HG02852 (cell line): ENCODE data around the gene AGBL3.

Experiments used
- ATAC-seq: cut with Tn5 transposase; IDR thresholded peaks from one replicate; pipeline ENCODE4 v1.9.1; 2021; ENCODE audit warnings: mild to moderate bottlenecking, moderate library complexity; ENCODE audit not compliant: unreplicated experiment

Gene AGBL3

GRCh38 chr7:134986363-134987251 is at the start of gene AGBL3:
TSS of gene AGBL3 (plus strand) at chr7:134986508. CDS start at chr7:134987934, 1,426 bp downstream.
- ATAC-seq = peak; percentile 92

DNA sequence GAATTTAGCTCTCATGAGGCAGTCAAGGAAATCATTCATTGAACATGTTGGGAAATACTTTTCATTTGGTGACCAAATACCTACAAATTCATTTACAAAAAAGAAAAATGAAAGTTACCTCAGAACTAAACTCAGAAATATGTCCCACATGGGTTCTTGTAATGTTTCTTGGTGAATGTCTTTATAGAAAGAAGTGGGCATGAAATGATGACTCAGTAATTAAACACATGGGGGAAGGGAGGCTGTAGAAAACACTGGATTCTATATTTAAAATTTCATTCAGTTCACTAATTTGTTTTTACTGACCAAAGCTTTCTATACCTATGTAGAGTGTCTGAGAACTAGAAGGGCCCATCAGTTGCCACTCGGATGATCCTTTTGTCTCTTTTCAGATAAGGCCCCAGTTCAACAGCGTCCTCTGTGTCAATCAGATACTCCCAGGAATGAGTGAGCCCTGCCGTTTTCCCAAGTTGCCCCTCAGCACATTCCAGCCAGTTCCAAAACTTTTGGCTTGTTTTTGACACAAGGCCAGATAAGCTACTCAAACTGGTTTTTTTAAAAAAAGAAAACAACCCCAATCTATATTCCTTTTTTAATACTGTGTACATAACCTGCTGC is 49.3 kb upstream of the AGBL3 start:
- ATAC-seq = no peak

DNA sequence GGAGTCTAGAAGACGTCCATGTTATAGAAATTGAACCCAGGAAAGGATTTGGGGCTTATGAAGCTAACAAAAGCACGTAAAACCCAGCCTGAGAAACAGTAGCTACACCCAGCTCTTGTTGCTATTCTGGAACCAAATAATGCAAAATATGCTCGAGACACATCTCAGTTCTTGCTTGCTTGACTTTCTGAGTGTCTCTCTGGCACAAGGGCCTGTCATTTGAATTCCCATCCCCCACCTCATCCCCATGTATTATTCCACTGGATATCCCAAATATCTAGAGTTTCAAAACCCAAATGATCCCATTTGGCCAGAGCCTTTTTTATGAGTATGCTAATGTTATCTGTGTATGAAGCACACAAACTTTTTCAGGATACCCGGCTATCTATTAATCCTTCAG is 48.2 kb upstream of the AGBL3 start:
- ATAC-seq = no peak

GRCh38 chr7:134939136-134939535 is 47.2 kb upstream of the AGBL3 start:
- no peak for ATAC-seq

DNA sequence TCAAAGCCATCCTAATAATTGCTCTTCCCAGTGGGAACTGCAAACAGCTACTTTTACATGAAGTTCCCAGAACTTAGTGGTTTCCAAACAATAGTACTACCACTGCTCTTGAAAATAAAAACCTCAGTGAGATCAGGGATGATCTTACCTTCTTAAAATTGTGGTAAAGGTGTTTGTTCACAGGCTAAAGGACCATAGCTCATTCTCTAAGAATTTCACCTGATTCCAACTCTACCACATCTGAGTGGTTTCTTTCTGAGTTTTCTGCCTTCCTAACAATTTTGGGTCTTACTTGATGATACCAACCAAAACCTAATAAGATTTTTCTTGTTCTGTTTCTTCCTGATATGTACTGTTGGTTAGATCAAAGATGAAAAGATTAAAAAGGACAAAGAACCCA is 45.6 kb upstream of the AGBL3 start:
- no peak for ATAC-seq

GRCh38 chr7:134941185-134941900 is 45.0 kb upstream of the AGBL3 start:
- ATAC-seq = no peak

GRCh38 chr7:134941952-134942351 is 44.4 kb upstream of the AGBL3 start:
- ATAC-seq = no peak

- ATAC-seq = no peak
Measured at GRCh38 chr7:134942690-134943466, 43.4 kb upstream of the AGBL3 start.

- ATAC-seq = peak; percentile 73
Measured at GRCh38 chr7:134943785-134944400, 42.4 kb upstream of the AGBL3 start.

DNA sequence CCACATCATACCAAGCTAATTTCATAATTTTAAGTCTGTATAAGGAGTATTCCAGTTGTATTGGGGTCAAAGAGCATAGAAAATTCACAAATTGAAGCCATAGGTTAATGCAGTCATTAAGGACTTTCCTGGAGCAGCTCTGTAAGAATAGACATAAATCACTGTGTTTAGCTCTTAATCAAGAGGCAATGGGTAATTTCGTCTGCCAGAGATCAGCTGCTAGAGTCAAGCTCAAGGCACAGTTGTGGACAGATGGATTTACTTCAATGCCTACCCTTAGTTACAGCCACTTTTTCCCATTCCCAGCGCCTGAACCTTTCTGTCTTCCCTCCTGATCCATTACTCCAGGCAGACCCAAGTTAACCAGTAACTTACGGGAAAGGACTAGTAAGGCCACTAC is 40.6 kb upstream of the AGBL3 start:
- ATAC-seq = no peak

DNA sequence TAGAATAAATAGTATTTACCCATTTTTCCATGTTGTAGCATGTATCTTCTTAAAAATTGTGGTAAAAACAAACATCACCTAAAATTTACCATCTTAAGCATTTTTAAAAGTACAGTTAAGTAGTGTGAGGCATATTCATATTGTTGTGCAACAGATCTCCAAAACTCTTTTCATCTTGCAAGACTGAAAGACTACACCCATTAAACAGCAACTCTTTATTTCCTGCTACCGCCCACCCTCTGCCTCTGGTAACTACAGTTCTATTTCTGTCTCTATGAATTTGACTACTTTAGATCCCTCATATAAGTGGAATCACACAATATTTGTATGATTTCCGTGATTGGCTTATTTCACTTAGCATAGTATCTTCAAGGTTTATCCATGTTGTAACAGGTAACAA is 40.0 kb upstream of the AGBL3 start:
- peak; percentile 73 for ATAC-seq

GRCh38 chr7:134947329-134947728 is 39.0 kb upstream of the AGBL3 start:
- no peak for ATAC-seq

- no peak for ATAC-seq
Measured at GRCh38 chr7:134947831-134948230, 38.5 kb upstream of the AGBL3 start.

- ATAC-seq = no peak
Measured at GRCh38 chr7:134948246-134948645, 38.1 kb upstream of the AGBL3 start.

DNA sequence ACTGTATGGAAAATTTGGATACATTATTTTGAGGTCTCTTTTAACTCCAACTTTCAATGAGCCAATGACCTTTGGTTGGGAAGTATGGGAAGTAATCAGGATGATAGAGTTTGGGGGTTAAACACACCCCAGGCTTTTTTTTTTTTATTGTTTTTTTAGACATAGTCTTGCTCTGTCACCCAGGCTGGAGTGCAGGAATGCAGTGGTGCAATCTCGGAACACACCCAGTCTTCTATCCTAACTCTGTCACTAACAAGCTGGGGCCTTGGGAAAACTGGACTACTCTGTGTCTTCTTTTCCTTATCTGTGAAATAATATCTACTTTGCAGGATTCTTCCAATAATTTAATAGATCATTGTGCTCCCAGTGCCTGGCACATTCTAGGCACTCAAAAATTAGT is 37.6 kb upstream of the AGBL3 start:
- no peak for ATAC-seq

DNA sequence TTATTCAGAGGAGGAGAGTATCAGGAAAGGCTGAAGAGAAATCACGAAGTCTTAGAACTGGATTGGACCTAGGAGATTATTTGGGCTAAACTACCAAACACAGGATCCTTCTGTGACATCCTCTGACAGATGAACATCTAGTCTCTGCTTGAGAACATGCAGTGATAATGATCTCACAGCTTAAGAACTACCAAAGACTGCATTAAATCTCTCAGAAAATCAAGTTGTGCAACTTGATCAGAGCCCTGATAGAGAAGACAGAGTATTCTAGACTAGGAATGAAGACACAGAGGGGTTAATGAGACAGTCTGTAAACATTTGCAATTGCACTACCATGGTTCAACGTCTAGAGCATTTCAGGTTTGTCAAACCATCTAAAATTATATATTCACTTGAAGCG is 37.1 kb upstream of the AGBL3 start:
- ATAC-seq = no peak

DNA sequence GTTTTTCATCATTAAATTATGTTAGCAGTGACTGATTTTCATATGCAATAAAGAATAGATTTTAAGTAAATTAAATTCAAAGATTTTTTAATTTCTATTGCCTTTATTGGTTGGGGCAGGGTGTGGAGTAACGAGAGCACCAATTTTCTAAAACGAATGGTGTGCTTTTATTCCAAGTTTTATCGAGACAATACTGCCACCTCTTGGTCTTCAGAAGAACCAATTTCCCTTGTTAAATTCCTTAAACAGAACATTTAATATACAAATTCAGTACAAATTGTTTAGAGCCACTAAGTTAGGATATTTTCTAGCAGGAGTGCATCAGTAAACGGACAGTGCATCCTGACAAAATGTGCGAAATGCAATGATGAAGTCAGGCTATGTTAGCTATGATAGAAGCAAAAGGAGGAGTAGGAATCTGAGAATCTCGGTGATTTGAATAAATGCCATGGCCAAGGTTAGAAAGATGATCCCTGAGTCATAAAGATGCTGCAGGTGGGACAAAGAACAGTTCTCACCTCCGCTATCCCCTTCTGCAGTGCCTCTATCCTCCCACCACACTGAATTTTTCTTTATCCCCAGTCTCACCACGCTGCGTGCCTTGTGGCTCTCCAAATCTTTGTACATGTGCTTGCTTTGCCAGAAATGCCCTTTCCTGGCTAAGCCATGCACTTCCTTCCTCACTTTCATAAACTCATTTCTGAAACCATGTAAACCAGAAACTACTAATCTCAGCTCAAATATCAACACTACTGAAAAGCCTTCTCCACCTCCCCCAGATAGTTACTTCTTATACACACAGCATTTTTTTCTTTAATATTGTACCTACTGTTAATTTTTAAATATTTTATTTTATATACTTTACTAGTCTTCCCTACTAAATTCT is 31.9 kb upstream of the AGBL3 start:
- ATAC-seq = no peak

GRCh38 chr7:134957005-134957404 is 29.3 kb upstream of the AGBL3 start:
- no peak for ATAC-seq

- ATAC-seq = no peak
Measured at GRCh38 chr7:134959810-134960209, 26.5 kb upstream of the AGBL3 start.
